GM18868 (cell line): Measurements from ENCODE around the gene ZNF600.
"Not testable (repeated sequence)": the region's sequence is repeated elsewhere in the genome, so short reads cannot be mapped to it uniquely, and the experiment has no call there.

Source experiments
- ATAC-seq: cut with Tn5 transposase; IDR thresholded peaks from one replicate; pipeline ENCODE4 v1.9.1; 2021; ENCODE audit warnings: mild to moderate bottlenecking, moderate library complexity; ENCODE audit not compliant: unreplicated experiment

The ZNF600 gene

GRCh38 chr19:52742516-52742915 lies 44.1 kb downstream of the ZNF600 start:
- ATAC-seq = no peak

GRCh38 chr19:52741951-52742485 lies 44.6 kb downstream of the ZNF600 start:
- no peak for ATAC-seq

GRCh38 chr19:52741371-52741770 lies 45.2 kb downstream of the ZNF600 start:
- ATAC-seq = not testable (repeated sequence)

- ATAC-seq = no peak
Observed at GRCh38 chr19:52739576-52739975, 47.0 kb downstream of the ZNF600 start.

- ATAC-seq = no peak
Observed at GRCh38 chr19:52735734-52736133, 50.9 kb downstream of the ZNF600 start.

- peak; percentile 93 for ATAC-seq
Observed at GRCh38 chr19:52734893-52735661, 51.5 kb downstream of the ZNF600 start, which contains the start of gene ZNF611. Gene ZNF611 (minus strand): TSS chr19:52735044. CDS start chr19:52715894, 19,150 bp downstream.

- no peak for ATAC-seq
Observed at GRCh38 chr19:52734331-52734892, 52.2 kb downstream of the ZNF600 start.

GRCh38 chr19:52726051-52726450 lies 60.5 kb downstream of the ZNF600 start:
- ATAC-seq = not testable (repeated sequence)

- ATAC-seq = no peak
Observed at GRCh38 chr19:52725528-52725961, 61.0 kb downstream of the ZNF600 start.

GRCh38 chr19:52724701-52725514 lies 61.7 kb downstream of the ZNF600 start:
- ATAC-seq = no peak

GRCh38 chr19:52723907-52724598 lies 62.5 kb downstream of the ZNF600 start:
- not testable (repeated sequence) for ATAC-seq

GRCh38 chr19:52722062-52723003 lies 64.3 kb downstream of the ZNF600 start:
- ATAC-seq = no peak

- not testable (repeated sequence) for ATAC-seq
Observed at GRCh38 chr19:52720541-52720940, 66.0 kb downstream of the ZNF600 start.

- no peak for ATAC-seq
Observed at GRCh38 chr19:52716522-52716921, 70.1 kb downstream of the ZNF600 start.

GRCh38 chr19:52715902-52716301 lies 70.7 kb downstream of the ZNF600 start:
- not testable (repeated sequence) for ATAC-seq

GRCh38 chr19:52715330-52715729 lies 71.3 kb downstream of the ZNF600 start:
- not testable (repeated sequence) for ATAC-seq
